Measurements from ENCODE around the gene CNIH3. TPM values are rescaled to one million over a fixed set of nuclear protein-coding genes. Genes with fewer than 3 reads are reported as not detected.

CNIH3 gene
- total RNA-seq, 1 donor from 2014 or later, result 4.2 TPM

DNA sequence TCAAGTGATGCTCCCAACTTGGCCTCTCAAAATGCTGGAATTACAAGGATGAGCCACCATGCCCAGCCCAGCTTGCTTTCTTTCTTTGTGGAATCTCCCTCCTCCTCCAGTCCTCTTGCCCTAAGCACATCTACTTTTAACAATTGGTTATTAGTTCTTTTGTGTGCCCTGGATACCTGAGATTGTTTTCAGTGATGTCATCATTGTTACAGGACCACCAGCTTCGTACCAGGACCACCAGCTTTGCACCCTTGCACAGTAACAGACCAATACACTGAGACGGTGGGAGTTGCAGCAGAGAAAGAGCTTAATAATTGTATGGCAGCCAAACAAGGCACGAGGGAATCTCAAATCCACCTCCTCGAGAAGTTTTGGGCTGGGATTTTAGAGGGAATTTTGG lies 71.3 kb downstream of the CNIH3 start:
- no peak overlapping the region for H3K27ac Mint-ChIP-seq (ENCODE audit: unreplicated experiment)

GRCh38 chr1:224689374-224689773 lies 73.3 kb downstream of the CNIH3 start:
- H3K4me1 Mint-ChIP-seq (ENCODE audit: unreplicated experiment), result no peaks in the 10 kb centered on the region
- H3K36me3 Mint-ChIP-seq (ENCODE audit: unreplicated experiment), result no peaks in the 10 kb centered on the region
- TF ChIP-seq, protein P1, sequence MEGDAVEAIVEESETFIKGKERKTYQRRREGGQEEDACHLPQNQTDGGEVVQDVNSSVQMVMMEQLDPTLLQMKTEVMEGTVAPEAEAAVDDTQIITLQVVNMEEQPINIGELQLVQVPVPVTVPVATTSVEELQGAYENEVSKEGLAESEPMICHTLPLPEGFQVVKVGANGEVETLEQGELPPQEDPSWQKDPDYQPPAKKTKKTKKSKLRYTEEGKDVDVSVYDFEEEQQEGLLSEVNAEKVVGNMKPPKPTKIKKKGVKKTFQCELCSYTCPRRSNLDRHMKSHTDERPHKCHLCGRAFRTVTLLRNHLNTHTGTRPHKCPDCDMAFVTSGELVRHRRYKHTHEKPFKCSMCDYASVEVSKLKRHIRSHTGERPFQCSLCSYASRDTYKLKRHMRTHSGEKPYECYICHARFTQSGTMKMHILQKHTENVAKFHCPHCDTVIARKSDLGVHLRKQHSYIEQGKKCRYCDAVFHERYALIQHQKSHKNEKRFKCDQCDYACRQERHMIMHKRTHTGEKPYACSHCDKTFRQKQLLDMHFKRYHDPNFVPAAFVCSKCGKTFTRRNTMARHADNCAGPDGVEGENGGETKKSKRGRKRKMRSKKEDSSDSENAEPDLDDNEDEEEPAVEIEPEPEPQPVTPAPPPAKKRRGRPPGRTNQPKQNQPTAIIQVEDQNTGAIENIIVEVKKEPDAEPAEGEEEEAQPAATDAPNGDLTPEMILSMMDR (IDR thresholded peaks at IDR 0.05), result no peak
- H3K4me3 Mint-ChIP-seq (ENCODE audit: unreplicated experiment), result no peak overlapping the region
- no peaks in the 10 kb centered on the region for H3K9me3 Mint-ChIP-seq (ENCODE audit: unreplicated experiment)
- H3K27me3 Mint-ChIP-seq (ENCODE audit: unreplicated experiment), result no peaks in the 10 kb centered on the region
- DNase-seq (ENCODE audit: extremely low spot score, unreplicated experiment), result no peak
- no peak overlapping the region for H3K27ac Mint-ChIP-seq (ENCODE audit: unreplicated experiment)

More for the DNA sequence above, 71.3 kb downstream of the CNIH3 start:
- no peak for DNase-seq (ENCODE audit: extremely low spot score, unreplicated experiment)
- no peaks in the 10 kb centered on the region for H3K4me1 Mint-ChIP-seq (ENCODE audit: unreplicated experiment)
- peaks cover 1% of the 10 kb centered on the region for H3K27me3 Mint-ChIP-seq (ENCODE audit: unreplicated experiment)
- no peaks in the 10 kb centered on the region for H3K36me3 Mint-ChIP-seq (ENCODE audit: unreplicated experiment)
- TF ChIP-seq, protein P1 (IDR thresholded peaks at IDR 0.05), result no peak
- no peak overlapping the region for H3K4me3 Mint-ChIP-seq (ENCODE audit: unreplicated experiment)
- no peaks in the 10 kb centered on the region for H3K9me3 Mint-ChIP-seq (ENCODE audit: unreplicated experiment)

GRCh38 chr1:224690576-224690975 lies 74.5 kb downstream of the CNIH3 start:
- no peaks in the 10 kb centered on the region for H3K9me3 Mint-ChIP-seq (ENCODE audit: unreplicated experiment)
- H3K27ac Mint-ChIP-seq (ENCODE audit: unreplicated experiment), result no peak overlapping the region
- H3K4me1 Mint-ChIP-seq (ENCODE audit: unreplicated experiment), result no peaks in the 10 kb centered on the region
- no peaks in the 10 kb centered on the region for H3K27me3 Mint-ChIP-seq (ENCODE audit: unreplicated experiment)
- DNase-seq (ENCODE audit: extremely low spot score, unreplicated experiment), result no peak
- no peaks in the 10 kb centered on the region for H3K36me3 Mint-ChIP-seq (ENCODE audit: unreplicated experiment)
- TF ChIP-seq, protein P1 (IDR thresholded peaks at IDR 0.05), result no peak
- H3K4me3 Mint-ChIP-seq (ENCODE audit: unreplicated experiment), result no peak overlapping the region

DNA sequence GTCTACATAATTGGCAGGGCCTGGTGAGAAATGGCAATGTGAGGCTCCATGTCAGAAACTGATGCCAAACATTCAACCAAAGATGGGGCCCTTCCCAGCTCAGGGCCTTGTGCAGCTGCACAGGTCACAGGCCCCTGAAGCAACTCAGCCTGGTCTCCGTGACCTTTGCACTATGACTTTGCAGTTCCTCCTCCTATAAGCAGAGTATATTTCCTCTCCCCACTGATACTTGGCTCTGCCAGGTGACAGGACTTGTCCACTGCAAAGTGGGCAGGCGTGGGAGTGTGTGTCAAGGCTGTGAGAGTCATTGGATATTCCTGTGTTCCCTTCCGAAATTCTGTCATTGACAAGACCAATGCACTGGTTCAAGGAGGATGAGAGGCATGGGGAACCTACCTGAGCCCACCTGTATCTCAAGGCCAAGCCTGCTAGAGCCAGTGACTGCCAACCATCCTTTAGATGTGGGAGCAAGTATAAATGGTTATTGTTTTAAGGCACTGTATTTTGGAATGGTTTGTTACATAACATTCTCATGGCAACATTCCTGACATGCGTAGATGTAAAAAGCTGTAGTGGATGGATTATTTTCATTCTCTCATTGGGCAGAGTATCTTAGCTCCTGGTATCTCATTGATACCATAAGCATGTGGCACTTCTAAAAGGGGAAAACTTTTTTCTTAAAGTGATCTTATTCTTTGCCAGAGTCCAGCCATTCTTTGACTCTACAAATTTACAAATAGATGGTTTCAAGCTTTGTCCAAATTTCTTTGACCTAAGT lies 75.2 kb downstream of the CNIH3 start:
- Mint-ChIP-seq H3K27me3 (ENCODE audit: unreplicated experiment) (peaks cover 3% of the 10 kb centered on the region), H3K4me1 (ENCODE audit: unreplicated experiment) (no peaks in the 10 kb centered on the region), H3K27ac (ENCODE audit: unreplicated experiment) (no peak overlapping the region), H3K36me3 (ENCODE audit: unreplicated experiment) (no peaks in the 10 kb centered on the region), H3K9me3 (ENCODE audit: unreplicated experiment) (no peaks in the 10 kb centered on the region), H3K4me3 (ENCODE audit: unreplicated experiment) (no peak overlapping the region)
- TF ChIP-seq, protein P1 (IDR thresholded peaks at IDR 0.05), result no peak
- DNase-seq (ENCODE audit: extremely low spot score, unreplicated experiment), result no peak

GRCh38 chr1:224694969-224695368 lies 78.9 kb downstream of the CNIH3 start:
- Mint-ChIP-seq H3K4me3 (ENCODE audit: unreplicated experiment) (no peak overlapping the region), H3K9me3 (ENCODE audit: unreplicated experiment) (no peaks in the 10 kb centered on the region), H3K27me3 (ENCODE audit: unreplicated experiment) (peaks cover 5% of the 10 kb centered on the region), H3K4me1 (ENCODE audit: unreplicated experiment) (no peaks in the 10 kb centered on the region), H3K27ac (ENCODE audit: unreplicated experiment) (no peak overlapping the region), H3K36me3 (ENCODE audit: unreplicated experiment) (no peaks in the 10 kb centered on the region)
- no peak for DNase-seq (ENCODE audit: extremely low spot score, unreplicated experiment)
- TF ChIP-seq, protein P1 (IDR thresholded peaks at IDR 0.05), result no peak

Data from osteocyte (in vitro differentiated cells).